IMR-90 (cell line): ENCODE measurements around the gene COPB1. TPM values are rescaled to one million over a fixed set of nuclear protein-coding genes. Genes with fewer than 3 reads are reported as not detected.

Experiments used
- ATAC-seq: fragments of 200-7000 bp; cut with Tn5 transposase; 2 replicates; pipeline ENCODE4 v1.9.1; 2020; ENCODE audit warnings: low read depth, mild to moderate bottlenecking, moderate library complexity
- BruUV-seq: library from RNA; stranded (reverse); fragments of 400-500 nt; replicated peaks from 2 replicates; lab custom pipeline; 2021; lab: Mats Ljungman, UMichigan
- CTCF ChIA-PET: fragments of 300-600 bp; formaldehyde crosslinking; extraction: SDS; loops from one replicate; lab custom pipeline; 2021; ENCODE audit warnings: antibody characterized with exemption; lab: Yijun Ruan, JAX
- POLR2A ChIA-PET: fragments of 300-600 bp; sonication (Branson Sonifier 250); formaldehyde crosslinking; loops from one replicate; lab custom pipeline; 2022; ENCODE audit warnings: antibody characterized with exemption; ENCODE audit not compliant: unreplicated experiment; lab: Charles Lee
- DNase-seq: peaks from one replicate; pipeline ENCODE4 v3.0.0; 2013
- H2AFZ ChIP-seq: replicated peaks from 2 replicates; pipeline ENCODE3; 2013; ENCODE audit warnings: low read length, mild to moderate bottlenecking; ENCODE audit not compliant: poor library complexity
- H2AK5ac ChIP-seq: 2 replicates; pipeline ENCODE4 v1.6.1; 2013; ENCODE audit warnings: low read depth, low read length, inconsistent platforms
- H2AK9ac ChIP-seq: replicated peaks from 2 replicates; pipeline ENCODE3; 2013; ENCODE audit warnings: mild to moderate bottlenecking, low read depth, low read length, moderate library complexity; ENCODE audit not compliant: poor library complexity
- H2BK120ac ChIP-seq: 2 replicates; pipeline ENCODE4 v1.6.1; 2013; ENCODE audit warnings: low read depth, low read length, inconsistent platforms
- H2BK15ac ChIP-seq: 3 replicates; pipeline ENCODE4 v1.6.1; 2013; ENCODE audit warnings: low read depth, low read length, inconsistent platforms
- H2BK20ac ChIP-seq: 2 replicates; pipeline ENCODE4 v1.6.1; 2013; ENCODE audit warnings: low read depth, mild to moderate bottlenecking, inconsistent platforms, low read length, moderate library complexity
- H2BK5ac ChIP-seq: 2 replicates; pipeline ENCODE4 v1.6.1; 2013; ENCODE audit warnings: mild to moderate bottlenecking, low read depth, low read length, inconsistent platforms; ENCODE audit not compliant: poor library complexity, severe bottlenecking
- H3K14ac ChIP-seq: replicated peaks from 2 replicates; pipeline ENCODE4 v1.6.1; 2013; ENCODE audit warnings: low read depth, low read length, inconsistent platforms
- H3K18ac ChIP-seq: 2 replicates; pipeline ENCODE4 v1.6.1; 2013; ENCODE audit warnings: low read depth, low read length, control low read depth
- H3K23ac ChIP-seq: 2 replicates; pipeline ENCODE4 v1.6.1; 2013; ENCODE audit warnings: low read depth, low read length, inconsistent platforms
- H3K27ac ChIP-seq: 2 replicates; pipeline ENCODE4 v1.5.1; 2013; ENCODE audit warnings: mild to moderate bottlenecking, control low read depth, low read length; ENCODE audit not compliant: insufficient read depth
- H3K27me3 ChIP-seq: 2 replicates; pipeline ENCODE4 v1.6.1; 2013; ENCODE audit warnings: low read length; ENCODE audit not compliant: control insufficient read depth, insufficient read depth
- H3K36me3 ChIP-seq: 2 replicates; pipeline ENCODE4 v1.6.1; 2013; ENCODE audit warnings: low read length, mixed read lengths; ENCODE audit not compliant: control insufficient read depth, insufficient read depth
- H3K4ac ChIP-seq: 2 replicates; pipeline ENCODE4 v1.6.1; 2013; ENCODE audit warnings: low read depth, low read length, inconsistent platforms
- H3K4me1 ChIP-seq: 2 replicates; pipeline ENCODE4 v1.6.1; 2013; ENCODE audit warnings: low read length, mixed read lengths; ENCODE audit not compliant: control insufficient read depth, insufficient read depth
- H3K4me2 ChIP-seq: 2 replicates; pipeline ENCODE4 v1.6.1; 2013; ENCODE audit warnings: low read depth, mild to moderate bottlenecking, control low read depth, low read length, moderate library complexity
- H3K4me3 ChIP-seq: 2 replicates; pipeline ENCODE4 v1.5.1; 2013; ENCODE audit warnings: low read depth, mild to moderate bottlenecking, control low read depth, low read length, moderate library complexity; ENCODE audit not compliant: insufficient read depth
- H3K56ac ChIP-seq: 2 replicates; pipeline ENCODE4 v1.6.1; 2013; ENCODE audit warnings: low read length, inconsistent platforms; ENCODE audit not compliant: insufficient read depth; ENCODE audit errors: extremely low read depth
- H3K79me1 ChIP-seq, 2 experiments: 2 replicates each; pipeline ENCODE4 v1.6.1; 2013; ENCODE audit warnings: low read length in 2 of 2, inconsistent platforms in 1 of 2, low read depth in 1 of 2
- H3K9ac ChIP-seq: 2 replicates; pipeline ENCODE4 v1.6.1; 2013; ENCODE audit warnings: low read depth, low read length, control low read depth
- H3K9me1 ChIP-seq: 2 replicates; pipeline ENCODE4 v1.6.1; 2013; ENCODE audit warnings: low read length, inconsistent platforms; ENCODE audit not compliant: insufficient read depth
- H3K9me3 ChIP-seq: 2 replicates; pipeline ENCODE4 v1.6.1; 2013; ENCODE audit warnings: low read length; ENCODE audit not compliant: control insufficient read depth, insufficient read depth
- H4K20me1 ChIP-seq: 2 replicates; pipeline ENCODE4 v1.6.1; 2013; ENCODE audit warnings: low read length, inconsistent platforms; ENCODE audit not compliant: insufficient read depth
- H4K5ac ChIP-seq: 2 replicates; pipeline ENCODE4 v1.6.1; 2013; ENCODE audit warnings: mild to moderate bottlenecking, low read depth, low read length, control low read depth
- H4K8ac ChIP-seq, 2 experiments: 2 replicates each; pipeline ENCODE4 v1.6.1; 2013; ENCODE audit warnings: low read depth in 2 of 2, low read length in 2 of 2, control low read depth in 1 of 2, inconsistent platforms in 1 of 2
- H4K91ac ChIP-seq: 2 replicates; pipeline ENCODE4 v1.6.1; 2013; ENCODE audit warnings: low read depth, low read length, inconsistent platforms; ENCODE audit not compliant: insufficient read depth
- CEBPB ChIP-seq: IDR thresholded peaks from 2 replicates; pipeline ENCODE4 v1.6.1; 2012; ENCODE audit warnings: low read depth, low read length, improper control_type of control experiment
- CHD1 ChIP-seq: IDR thresholded peaks from 2 replicates; pipeline ENCODE4 v1.6.1; 2012; ENCODE audit warnings: low read depth, low read length, improper control_type of control experiment
- CTCF ChIP-seq: conservative IDR thresholded peaks from 2 replicates; pipeline ENCODE4 v1.5.1; 2012; ENCODE audit warnings: mild to moderate bottlenecking, low read depth, low read length, improper control_type of control experiment
- ELK1 ChIP-seq: fragments of 150-350 bp; IDR thresholded peaks from 2 replicates; pipeline ENCODE4 v1.6.1; 2016; ENCODE audit warnings: low read depth, mild to moderate bottlenecking, low read length, moderate library complexity, borderline replicate concordance
- FOS ChIP-seq: fragments of 150-350 bp; IDR thresholded peaks from 2 replicates; pipeline ENCODE4 v1.6.1; 2016; ENCODE audit warnings: low read depth, low read length
- MAFK ChIP-seq: IDR thresholded peaks from 2 replicates; pipeline ENCODE4 v1.6.1; 2012; ENCODE audit warnings: low read depth, low read length, improper control_type of control experiment
- MAZ ChIP-seq: IDR thresholded peaks from 2 replicates; pipeline ENCODE4 v1.6.1; 2012; ENCODE audit warnings: low read depth, mild to moderate bottlenecking, low read length, improper control_type of control experiment, moderate library complexity, borderline replicate concordance
- MXI1 ChIP-seq: IDR thresholded peaks from 2 replicates; pipeline ENCODE4 v1.6.1; 2012; ENCODE audit warnings: low read depth, mild to moderate bottlenecking, low read length, moderate library complexity, borderline replicate concordance
- NFE2L2 ChIP-seq: fragments of 150-350 bp; IDR thresholded peaks from 2 replicates; pipeline ENCODE4 v1.6.1; 2016; ENCODE audit warnings: low read depth, mild to moderate bottlenecking, low read length
- RAD21 ChIP-seq: IDR thresholded peaks from 2 replicates; pipeline ENCODE4 v1.6.1; 2012; ENCODE audit warnings: low read length, improper control_type of control experiment
- RCOR1 ChIP-seq: IDR thresholded peaks from 2 replicates; pipeline ENCODE4 v1.6.1; 2012; ENCODE audit warnings: mild to moderate bottlenecking, low read length, improper control_type of control experiment; ENCODE audit not compliant: insufficient replicate concordance
- RFX5 ChIP-seq: IDR thresholded peaks from 2 replicates; pipeline ENCODE4 v1.8.0; 2012; ENCODE audit warnings: low read depth, mild to moderate bottlenecking, low read length, moderate library complexity
- SMC3 ChIP-seq: fragments of 150-350 bp; IDR thresholded peaks from 2 replicates; pipeline ENCODE4 v1.6.1; 2016; ENCODE audit warnings: low read depth, mild to moderate bottlenecking, antibody characterized with exemption, low read length, moderate library complexity
- USF2 ChIP-seq: fragments of 150-350 bp; IDR thresholded peaks from 2 replicates; pipeline ENCODE4 v1.6.1; 2017; ENCODE audit warnings: mild to moderate bottlenecking, antibody characterized with exemption, low read length, low read depth
- dilution Hi-C: fragments of 300-500 bp; cut with HindIII; formaldehyde crosslinking; loops from one replicate; pipeline ENCODE4 v1.14.3; 2018; ENCODE audit warnings: low sequenced_read_pairs; ENCODE audit not compliant: unreplicated experiment
- in situ Hi-C: fragments of 300-500 bp; cut with MboI; formaldehyde crosslinking; loops from 3 replicates; pipeline ENCODE4 v1.14.3; 2019; ENCODE audit warnings: low sequenced_read_pairs, inconsistent platforms, mixed read lengths
- intact Hi-C: fragments of 100-400 bp; cut with micrococcal nuclease; formaldehyde crosslinking; loops from 2 replicates; pipeline ENCODE4 v1.10.0; 2022
- polyA plus RNA-seq, 3 experiments: library from polyadenylated mRNA; depleted of rRNA; stranded (reverse); fragments of >200 nt; gene quantifications; 2 replicates each; pipeline ENCODE4 v1.2.3, GENCODE V29; 2012; ENCODE audit warnings: low replicate concordance in 1 of 3
- total RNA-seq: library from RNA; depleted of rRNA; stranded (reverse); fragments of >200 nt; gene quantifications from 2 replicates; pipeline ENCODE4 v1.2.3, GENCODE V29; 2012

COPB1 gene
- total and polyA plus RNA-seq, 2 of the 4 experiments (the other 2 are of a cell fraction): 136 to 341 TPM

GRCh38 chr11:14411818-14412217 is 87.8 kb downstream of the COPB1 start:
- BruUV-seq: no TSS peak
- Histone ChIP-seq H2BK120ac (peak overlapping the region; percentile 87), H4K91ac (peak overlapping the region; percentile 92), H3K4me2 (no peak overlapping the region), H4K8ac (peak overlapping the region; percentile 74 to 88), H3K18ac (peak overlapping the region; percentile 50), H3K27me3 (no peaks in the 10 kb centered on the region), H4K20me1 (no peaks in the 10 kb centered on the region), H3K4ac (peak overlapping the region; percentile 90), H2BK20ac (peak overlapping the region; percentile 88), H3K27ac (peak overlapping the region; percentile 65), H3K4me3 (no peak overlapping the region), H2BK15ac (peak overlapping the region; percentile 83), H3K14ac (peak overlapping the region; percentile 80), H3K9me1 (peaks cover 29% of the 10 kb centered on the region), H3K56ac (peak overlapping the region; percentile 23; the same call in 1 of the 2 replicates), H3K9ac (0 out of 2 replicates have a peak overlapping the region, but pooled peaks have one; percentile 2), H3K36me3 (no peaks in the 10 kb centered on the region), H2BK5ac (peak overlapping the region; percentile 64), H3K79me1 (no peaks in the 10 kb centered on the region), H2AK5ac (peak overlapping the region; percentile 99), H3K4me1 (peaks cover 20% of the 10 kb centered on the region), H2AK9ac (peak overlapping the region; percentile 80), H3K23ac (peak overlapping the region; percentile 81), H4K5ac (peak overlapping the region; percentile 42), H3K9me3 (no peaks in the 10 kb centered on the region), H2AFZ (peak overlapping the region; percentile 49)
- DNase-seq (peak; percentile 89), ATAC-seq (peak; percentile 82)
- dilution Hi-C loops: no loop called here
- intact Hi-C loops: no loop called here
- in situ Hi-C loops: no loop called here
- TF ChIP-seq MAFK: no peak
- TF ChIP-seq RAD21: no peak
- TF ChIP-seq CTCF: no peak
- no peak for TF ChIP-seq USF2
- no peak for TF ChIP-seq NFE2L2
- TF ChIP-seq FOS: peak; percentile 54
- no peak for TF ChIP-seq ELK1
- TF ChIP-seq MXI1: no peak
- TF ChIP-seq CEBPB: peak; percentile 80
- no peak for TF ChIP-seq SMC3
- TF ChIP-seq CHD1: no peak
- no peak for TF ChIP-seq MAZ
- no peak for TF ChIP-seq RCOR1
- no peak for TF ChIP-seq RFX5
- POLR2A ChIA-PET: interaction anchor here (1.5 kb wide), 1 partner anchor 11 kb away, joined by 5 read pairs; no protein-coding TSS in a partner anchor
- CTCF ChIA-PET: no interaction called here
